Vagina (tissue), 2 donors: Measurements from ENCODE around the gene DGKB. TPM values are rescaled to one million over a fixed set of nuclear protein-coding genes. Genes with fewer than 3 reads are reported as not detected.
"Not testable (repeated sequence)": the region's sequence is repeated elsewhere in the genome, so short reads cannot be mapped to it uniquely, and the experiment has no call there.

Experiments
- DNase-seq, 2 donors: peaks; one replicate each; pipeline ENCODE4 v3.0.0-alpha.2; 2017; ENCODE audit errors: extremely low spot score in 2 of 2
- H3K27ac ChIP-seq: fragments of 200-600 bp; sonication (generic); one replicate; pipeline ENCODE4 v1.5.1; 2019
- H3K27me3 ChIP-seq: fragments of 200-600 bp; sonication (generic); one replicate; pipeline ENCODE4 v1.5.1; 2019
- H3K36me3 ChIP-seq, 2 donors: fragments of 200-600 bp; sonication (generic); one replicate each; pipeline ENCODE4 v1.5.1; 2017 to 2019
- H3K4me1 ChIP-seq: fragments of 200-600 bp; sonication (generic); one replicate; pipeline ENCODE4 v1.5.1; 2019
- H3K4me3 ChIP-seq, 2 donors: fragments of 200-600 bp; sonication (generic); 1 replicate in 1 of 2; 2 replicates in 1 of 2; pipeline ENCODE4 v1.5.1; 2016 to 2019
- H3K9me3 ChIP-seq: fragments of 200-600 bp; sonication (generic); one replicate; pipeline ENCODE4 v1.5.1; 2019
- CTCF ChIP-seq, 3 experiments: fragments of 450-650 bp in 2 of 3; fragments of 200-600 bp in 1 of 3; sonication (generic) in 1 of 3; IDR thresholded peaks; one replicate each; pipeline ENCODE4 v1.5.1; 2017 to 2019; ENCODE audit warnings: antibody characterized with exemption in 3 of 3, mild to moderate bottlenecking in 2 of 3, moderate library complexity in 2 of 3
- POLR2A ChIP-seq, 2 donors: fragments of 450-650 bp; IDR thresholded peaks; one replicate each; pipeline ENCODE4 v1.6.1; 2017; ENCODE audit warnings: antibody characterized with exemption in 2 of 2, mild to moderate bottlenecking in 2 of 2, moderate library complexity in 2 of 2
- POLR2AphosphoS5 ChIP-seq, 2 donors: sonication (generic); formaldehyde crosslinking; IDR thresholded peaks; one replicate each; pipeline ENCODE4 v1.9.0; 2017; ENCODE audit warnings: antibody characterized with exemption in 2 of 2, mild to moderate bottlenecking in 2 of 2, low read depth in 1 of 2; ENCODE audit not compliant: insufficient read depth in 1 of 2
- intact Hi-C: fragments of 100-400 bp; cut with DNase I; formaldehyde crosslinking; loops from one replicate; pipeline ENCODE4 v1.15.1; 2023
- total RNA-seq: library from RNA; depleted of rRNA; stranded (reverse); fragments of >200 nt; gene quantifications from one replicate; pipeline ENCODE4 v1.2.3, GENCODE V29; 2016

Gene DGKB
- total RNA-seq, 1 donor from 2014 or later: 2.2 TPM

- no peak overlapping the region for H3K4me3 ChIP-seq
- intact Hi-C loops: no loop called here
Measured at GRCh38 chr7:14289957-14290356, 612.6 kb downstream of the DGKB start.

GRCh38 chr7:14288701-14289100 lies 613.9 kb downstream of the DGKB start:
- Histone ChIP-seq H3K9me3 (no peaks in the 10 kb centered on the region), H3K4me1 (no peaks in the 10 kb centered on the region), H3K27me3 (no peaks in the 10 kb centered on the region), H3K36me3 (no peaks in the 10 kb centered on the region), H3K4me3 (no peak overlapping the region), H3K27ac (no peak overlapping the region)
- intact Hi-C loops: no loop called here
- DNase-seq: no peak
- TF ChIP-seq CTCF (IDR thresholded peaks at IDR 0.05) (no peak), POLR2A (IDR thresholded peaks at IDR 0.05) (no peak)

More at GRCh38 chr7:14289957-14290356, 612.6 kb downstream of the DGKB start:
- TF ChIP-seq CTCF (IDR thresholded peaks at IDR 0.05) (no peak), POLR2A (IDR thresholded peaks at IDR 0.05) (no peak)
- Histone ChIP-seq H3K27ac (no peak overlapping the region), H3K27me3 (no peaks in the 10 kb centered on the region), H3K36me3 (no peaks in the 10 kb centered on the region), H3K9me3 (no peaks in the 10 kb centered on the region), H3K4me1 (no peaks in the 10 kb centered on the region)
- no peak for DNase-seq

DNA sequence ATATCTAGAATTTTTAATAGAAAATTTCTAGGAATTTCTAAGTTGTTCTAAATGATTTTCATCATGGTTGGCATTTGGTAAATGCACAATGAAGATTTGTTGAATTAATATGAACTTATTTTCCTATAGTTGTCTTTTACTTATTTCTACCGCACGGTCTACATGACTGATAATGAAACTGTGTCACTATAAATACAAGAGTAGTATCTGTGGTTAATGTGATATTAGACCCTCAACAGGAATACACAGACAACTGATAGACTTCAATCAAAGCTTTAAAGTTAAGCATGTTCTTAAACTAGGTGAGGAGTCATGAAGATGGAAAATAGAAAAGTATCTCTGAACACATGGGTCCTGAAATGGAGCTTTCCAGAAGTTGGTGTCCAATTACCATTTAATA lies 615.2 kb downstream of the DGKB start:
- no peaks in the 10 kb centered on the region for H3K36me3 ChIP-seq
- TF ChIP-seq POLR2AphosphoS5 (IDR thresholded peaks at IDR 0.05; ENCODE audit: insufficient read depth in 1 of 2, low read depth in 1 of 2) (no peak), POLR2A (IDR thresholded peaks at IDR 0.05) (no peak)
- intact Hi-C loops: no loop called here

GRCh38 chr7:14286036-14286435 lies 616.5 kb downstream of the DGKB start:
- Histone ChIP-seq H3K4me1 (no peaks in the 10 kb centered on the region), H3K27ac (no peak overlapping the region), H3K36me3 (no peaks in the 10 kb centered on the region), H3K9me3 (no peaks in the 10 kb centered on the region), H3K4me3 (no peak overlapping the region), H3K27me3 (no peaks in the 10 kb centered on the region)
- intact Hi-C loops: no loop called here
- TF ChIP-seq POLR2AphosphoS5 (IDR thresholded peaks at IDR 0.05; ENCODE audit: insufficient read depth in 1 of 2, low read depth in 1 of 2) (no peak), POLR2A (IDR thresholded peaks at IDR 0.05) (no peak), CTCF (IDR thresholded peaks at IDR 0.05) (no peak)
- no peak for DNase-seq

More for the DNA sequence above, 615.2 kb downstream of the DGKB start:
- Histone ChIP-seq H3K9me3 (no peaks in the 10 kb centered on the region), H3K27ac (no peak overlapping the region), H3K27me3 (no peaks in the 10 kb centered on the region), H3K4me1 (no peaks in the 10 kb centered on the region), H3K4me3 (no peak overlapping the region)
- DNase-seq: no peak

DNA sequence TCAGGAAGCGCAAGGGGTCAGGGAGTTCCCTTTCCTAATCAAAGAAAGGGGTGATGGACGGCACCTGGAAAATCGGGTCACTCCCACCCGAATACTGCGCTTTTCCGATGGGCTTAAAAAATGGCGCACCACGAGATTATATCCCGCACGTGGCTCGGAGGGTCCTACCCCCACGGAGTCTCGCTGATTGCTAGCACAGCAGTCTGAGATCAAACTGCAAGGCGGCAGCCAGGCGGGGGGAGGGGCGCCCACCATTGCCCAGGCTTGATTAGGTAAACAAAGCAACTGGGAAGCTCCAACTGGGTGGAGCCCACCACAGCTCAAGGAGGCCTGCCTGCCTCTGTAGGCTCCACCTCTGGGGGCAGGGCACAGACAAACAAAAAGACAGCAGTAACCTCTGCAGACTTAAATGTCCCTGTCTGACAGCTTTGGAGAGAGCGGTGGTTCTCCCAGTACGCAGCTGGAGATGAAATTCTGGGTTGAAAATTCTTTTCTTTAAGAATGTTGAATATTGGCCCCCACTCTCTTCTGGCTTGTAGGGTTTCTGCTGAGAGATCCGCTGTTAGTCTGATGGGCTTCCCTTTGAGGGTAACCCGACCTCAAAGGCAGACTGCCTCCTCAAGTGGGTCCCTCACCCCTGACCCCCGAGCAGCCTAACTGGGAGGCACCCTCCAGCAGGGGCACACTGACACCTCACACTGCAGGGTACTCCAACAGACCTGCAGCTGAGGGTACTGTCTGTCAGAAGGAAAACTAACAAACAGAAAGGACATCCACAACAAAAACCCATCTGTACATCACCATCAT lies 623.3 kb downstream of the DGKB start:
- H3K4me3 ChIP-seq, H3K4me1 ChIP-seq, intact Hi-C loops, H3K36me3 ChIP-seq, DNase-seq, H3K27ac ChIP-seq, H3K27me3 ChIP-seq, H3K9me3 ChIP-seq: not testable (repeated sequence)

DNA sequence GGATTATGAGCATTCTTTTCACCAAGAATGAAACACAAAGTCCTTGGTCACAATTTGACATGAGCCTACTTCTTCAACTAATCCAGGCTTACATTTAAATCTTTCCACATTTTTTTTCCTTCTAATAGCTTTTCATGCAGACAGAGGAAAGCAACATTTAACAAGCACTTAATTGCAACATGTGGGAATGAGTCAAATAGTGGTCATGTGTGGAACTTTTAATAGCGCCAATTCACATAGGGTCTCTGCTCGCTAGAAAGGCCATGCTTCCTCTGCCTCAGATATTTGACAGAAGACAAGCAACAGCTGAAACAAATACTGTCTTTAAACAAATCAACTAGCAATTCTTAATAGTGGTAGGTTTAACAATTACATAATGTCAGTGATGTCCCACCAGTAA lies 627.2 kb downstream of the DGKB start:
- DNase-seq: no peak
- TF ChIP-seq POLR2A (IDR thresholded peaks at IDR 0.05) (no peak), CTCF (IDR thresholded peaks at IDR 0.05) (no peak), POLR2AphosphoS5 (IDR thresholded peaks at IDR 0.05; ENCODE audit: insufficient read depth in 1 of 2, low read depth in 1 of 2) (no peak)
- no peaks in the 10 kb centered on the region for H3K36me3 ChIP-seq
- H3K27ac ChIP-seq: no peak overlapping the region
- no peak overlapping the region for H3K4me3 ChIP-seq
- intact Hi-C loops: no loop called here
- H3K4me1 ChIP-seq: no peaks in the 10 kb centered on the region
- H3K27me3 ChIP-seq: no peaks in the 10 kb centered on the region
- H3K9me3 ChIP-seq: no peaks in the 10 kb centered on the region
